ENCODE measurements around the gene RBM38.
"Not testable (repeated sequence)": the region's sequence is repeated elsewhere in the genome, so short reads cannot be mapped to it uniquely, and the experiment has no call there.

DNA sequence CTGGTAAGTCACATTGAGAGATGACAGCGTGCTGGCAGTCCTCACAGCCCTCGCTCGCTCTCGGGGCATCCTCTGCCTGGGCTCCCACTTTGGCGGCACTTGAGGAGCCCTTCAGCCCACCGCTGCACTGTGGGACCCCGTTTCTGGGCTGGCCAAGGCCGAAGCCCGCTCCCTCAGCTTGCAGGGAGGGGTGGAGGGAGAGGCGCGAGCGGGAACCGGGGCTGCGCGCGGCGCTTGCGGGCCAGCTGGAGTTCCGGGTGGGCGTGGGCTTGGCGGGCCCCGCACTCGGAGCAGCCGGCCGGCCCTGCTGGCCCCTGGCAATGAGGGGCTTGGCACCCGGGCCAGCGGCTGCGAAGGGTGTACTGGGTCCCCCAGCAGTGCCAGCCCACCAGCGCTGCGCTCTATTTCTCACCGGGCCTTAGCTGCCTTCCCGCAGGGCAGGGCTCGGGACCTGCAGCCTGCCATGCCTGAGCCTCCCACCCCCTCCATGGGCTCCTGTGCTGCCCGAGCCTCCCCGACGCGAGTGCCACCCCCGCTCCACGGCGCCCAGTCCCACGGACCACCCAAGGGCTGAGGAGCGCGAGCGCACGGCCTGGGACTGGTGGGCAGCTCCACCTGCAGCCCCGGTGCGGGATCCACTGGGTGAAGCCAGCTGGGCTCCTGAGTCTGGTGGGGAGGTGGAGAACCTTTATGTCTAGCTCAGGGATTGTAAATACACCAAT lies 42.8 kb upstream of the RBM38 start:
- TF ChIP-seq, protein P1, sequence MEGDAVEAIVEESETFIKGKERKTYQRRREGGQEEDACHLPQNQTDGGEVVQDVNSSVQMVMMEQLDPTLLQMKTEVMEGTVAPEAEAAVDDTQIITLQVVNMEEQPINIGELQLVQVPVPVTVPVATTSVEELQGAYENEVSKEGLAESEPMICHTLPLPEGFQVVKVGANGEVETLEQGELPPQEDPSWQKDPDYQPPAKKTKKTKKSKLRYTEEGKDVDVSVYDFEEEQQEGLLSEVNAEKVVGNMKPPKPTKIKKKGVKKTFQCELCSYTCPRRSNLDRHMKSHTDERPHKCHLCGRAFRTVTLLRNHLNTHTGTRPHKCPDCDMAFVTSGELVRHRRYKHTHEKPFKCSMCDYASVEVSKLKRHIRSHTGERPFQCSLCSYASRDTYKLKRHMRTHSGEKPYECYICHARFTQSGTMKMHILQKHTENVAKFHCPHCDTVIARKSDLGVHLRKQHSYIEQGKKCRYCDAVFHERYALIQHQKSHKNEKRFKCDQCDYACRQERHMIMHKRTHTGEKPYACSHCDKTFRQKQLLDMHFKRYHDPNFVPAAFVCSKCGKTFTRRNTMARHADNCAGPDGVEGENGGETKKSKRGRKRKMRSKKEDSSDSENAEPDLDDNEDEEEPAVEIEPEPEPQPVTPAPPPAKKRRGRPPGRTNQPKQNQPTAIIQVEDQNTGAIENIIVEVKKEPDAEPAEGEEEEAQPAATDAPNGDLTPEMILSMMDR (conservative IDR thresholded peaks at IDR 0.05; ENCODE audit: low read depth, low read length): not testable (repeated sequence)
- not testable (repeated sequence) for TF ChIP-seq EZH2 (IDR thresholded peaks at IDR 0.05; ENCODE audit: borderline replicate concordance, low read depth, low read length, poor library complexity, severe bottlenecking)

All from A673 (cell line).